GM12801 (cell line): ENCODE measurements around the gene GALNT18.

ENCODE experiments used
- CTCF ChIP-seq: IDR thresholded peaks from one replicate; pipeline ENCODE4 v1.5.1; 2011; ENCODE audit warnings: control low read depth; ENCODE audit not compliant: insufficient read length; ENCODE audit errors: extremely low read depth

Gene GALNT18

GRCh38 chr11:11565636-11566035 is 56.2 kb downstream of the GALNT18 start:
- TF ChIP-seq CTCF: no peak

GRCh38 chr11:11563200-11563975 is 58.4 kb downstream of the GALNT18 start:
- TF ChIP-seq CTCF: no peak

GRCh38 chr11:11561991-11562390 is 59.8 kb downstream of the GALNT18 start:
- TF ChIP-seq CTCF: no peak

- TF ChIP-seq CTCF: no peak
Measured at GRCh38 chr11:11558826-11559225, 63.0 kb downstream of the GALNT18 start.

- TF ChIP-seq CTCF: no peak
Measured at GRCh38 chr11:11558396-11558795, 63.4 kb downstream of the GALNT18 start.

- no peak for TF ChIP-seq CTCF
Measured at GRCh38 chr11:11555208-11555607, 66.6 kb downstream of the GALNT18 start.

- no peak for TF ChIP-seq CTCF
Measured at GRCh38 chr11:11553573-11553972, 68.2 kb downstream of the GALNT18 start.
